WTC11 (cell line): ENCODE data around the gene APOBEC2.

Experiments
- AR ChIP-seq: fragments of 250-450 bp; sonication (Bioruptor Pico); IDR thresholded peaks from 2 replicates; pipeline ENCODE4 v1.9.0; 2021; ENCODE audit warnings: mild to moderate bottlenecking
- ATF1 ChIP-seq: sonication (generic); formaldehyde crosslinking; IDR thresholded peaks from 2 replicates; pipeline ENCODE4 v1.8.1; 2023; ENCODE audit warnings: mild to moderate bottlenecking, moderate library complexity, missing genetic modification reagents
- CTCF ChIP-seq: fragments of 200-600 bp; IDR thresholded peaks from 2 replicates; pipeline ENCODE4 v1.8.0; 2022; ENCODE audit warnings: antibody characterized with exemption
- ELF4 ChIP-seq: sonication (generic); formaldehyde crosslinking; IDR thresholded peaks from 2 replicates; pipeline ENCODE4 v1.8.1; 2022; ENCODE audit warnings: low read depth, mild to moderate bottlenecking, moderate library complexity, missing genetic modification reagents
- FOXK1 ChIP-seq: sonication (generic); formaldehyde crosslinking; IDR thresholded peaks from 2 replicates; pipeline ENCODE4 v1.8.0; 2022; ENCODE audit warnings: mild to moderate bottlenecking, moderate library complexity, missing genetic modification reagents
- FOXP1 ChIP-seq: sonication (generic); formaldehyde crosslinking; IDR thresholded peaks from 2 replicates; pipeline ENCODE4 v1.8.0; 2022; ENCODE audit warnings: missing genetic modification reagents, mild to moderate bottlenecking, moderate library complexity, borderline replicate concordance
- GABPB1 ChIP-seq: sonication (generic); formaldehyde crosslinking; IDR thresholded peaks from 2 replicates; pipeline ENCODE4 v1.8.1; 2023; ENCODE audit warnings: mild to moderate bottlenecking, missing genetic modification reagents
- NR3C1 ChIP-seq: sonication (generic); formaldehyde crosslinking; conservative IDR thresholded peaks from 2 replicates; pipeline ENCODE4 v1.8.1; 2023; ENCODE audit warnings: low read depth, mild to moderate bottlenecking, missing genetic modification reagents
- PREB ChIP-seq: sonication (generic); formaldehyde crosslinking; IDR thresholded peaks from 2 replicates; pipeline ENCODE4 v1.8.1; 2022; ENCODE audit warnings: mild to moderate bottlenecking, missing genetic modification reagents, moderate library complexity, borderline replicate concordance
- SP1 ChIP-seq: sonication (generic); formaldehyde crosslinking; conservative IDR thresholded peaks from 2 replicates; pipeline ENCODE4 v1.8.1; 2022; ENCODE audit warnings: missing genetic modification reagents
- TP53 ChIP-seq: sonication (generic); formaldehyde crosslinking; IDR thresholded peaks from 2 replicates; pipeline ENCODE4 v1.8.1; 2023; ENCODE audit warnings: mild to moderate bottlenecking, missing genetic modification reagents
- ZBTB21 ChIP-seq: sonication (generic); formaldehyde crosslinking; IDR thresholded peaks from 2 replicates; pipeline ENCODE4 v1.8.1; 2023; ENCODE audit warnings: mild to moderate bottlenecking, missing genetic modification reagents, borderline replicate concordance
- ZNF121 ChIP-seq: sonication (generic); formaldehyde crosslinking; IDR thresholded peaks from 2 replicates; pipeline ENCODE4 v1.8.0; 2023; ENCODE audit warnings: missing genetic modification reagents
- ZNF138 ChIP-seq: sonication (generic); formaldehyde crosslinking; conservative IDR thresholded peaks from 2 replicates; pipeline ENCODE4 v1.8.1; 2022; ENCODE audit warnings: mild to moderate bottlenecking, moderate library complexity, missing genetic modification reagents

- TF ChIP-seq GABPB1 (no peak), ZNF138 (CRISPR knock-in tag) (no peak), CTCF (no peak), SP1 (no peak), PREB (no peak), FOXP1 (CRISPR knock-in tag) (no peak), ATF1 (CRISPR knock-in tag) (no peak), ZNF121 (CRISPR knock-in tag) (no peak), ZBTB21 (no peak), AR (CRISPR knock-in tag) (no peak), NR3C1 (no peak), TP53 (CRISPR knock-in tag) (no peak), FOXK1 (no peak), ELF4 (no peak)
Observed at GRCh38 chr6:41011673-41012072, 41.3 kb upstream of the APOBEC2 start.
